GM21619 (cell line): Measurements from ENCODE around the gene PIM2.
A peak's percentile ranks its signal among the peaks of the same experiment; 100 is the strongest.

Experiments used
- ATAC-seq: cut with Tn5 transposase; IDR thresholded peaks from one replicate; pipeline ENCODE4 v1.9.1; 2021; ENCODE audit not compliant: unreplicated experiment

Gene PIM2

GRCh38 chrX:48918643-48919340 is at the start of gene PIM2:
Gene PIM2 (minus strand): TSS chrX:48919024. CDS start chrX:48918834, 190 bp downstream.
- ATAC-seq: peak; percentile 65

DNA sequence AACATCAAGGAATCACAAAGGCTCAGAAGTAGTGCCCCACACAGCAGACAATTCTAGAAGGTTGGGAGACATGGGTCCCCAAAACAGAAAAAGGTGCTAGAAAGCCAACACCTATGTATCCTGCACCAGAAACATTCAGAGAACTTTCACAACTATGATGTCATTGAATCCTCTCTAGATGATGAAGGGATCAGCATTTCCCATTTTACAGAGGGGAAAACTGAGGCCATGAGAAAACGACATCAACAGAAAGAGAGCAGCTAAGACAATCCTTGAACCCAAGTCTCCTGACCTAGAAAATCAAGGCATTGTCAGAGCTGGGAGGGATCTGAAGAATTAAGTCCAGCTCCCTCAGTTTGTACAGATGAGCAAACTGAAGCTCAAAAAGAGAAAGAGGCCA is 49.6 kb upstream of the PIM2 start:
- ATAC-seq: no peak

GRCh38 chrX:48966796-48967579 is 48.2 kb upstream of the PIM2 start:
- ATAC-seq: no peak

GRCh38 chrX:48965959-48966358 is 47.1 kb upstream of the PIM2 start:
- ATAC-seq: no peak

GRCh38 chrX:48961585-48962091 is 42.8 kb upstream of the PIM2 start:
- no peak for ATAC-seq

GRCh38 chrX:48960291-48960690 is 41.5 kb upstream of the PIM2 start:
- ATAC-seq: no peak

DNA sequence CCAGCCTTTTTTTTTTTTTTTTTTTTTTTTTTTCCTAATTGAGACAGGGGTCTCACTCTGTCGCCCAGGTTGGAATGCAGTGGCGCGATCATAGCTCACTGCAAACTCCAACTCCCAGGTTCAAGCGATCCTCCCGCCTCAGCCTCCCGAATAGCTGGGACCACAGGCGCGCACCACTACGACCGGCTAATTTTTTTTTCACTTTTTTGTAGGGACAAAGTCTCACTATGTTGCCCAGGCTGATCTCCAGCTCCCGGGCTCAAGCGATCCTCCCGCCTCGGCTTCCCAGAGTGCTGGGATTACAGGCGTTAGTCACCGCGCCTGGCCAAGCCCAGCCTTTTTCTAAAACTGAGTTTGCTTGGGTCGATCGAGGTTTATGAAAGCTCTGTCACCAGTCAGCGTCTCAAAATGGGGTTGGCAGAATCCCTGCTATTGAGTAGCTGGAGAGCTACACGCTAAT is 39.8 kb upstream of the PIM2 start:
- no peak for ATAC-seq

- ATAC-seq: peak; percentile 78
These were observed 39.2 kb upstream of the PIM2 start for GRCh38 chrX:48957827-48958634.

DNA sequence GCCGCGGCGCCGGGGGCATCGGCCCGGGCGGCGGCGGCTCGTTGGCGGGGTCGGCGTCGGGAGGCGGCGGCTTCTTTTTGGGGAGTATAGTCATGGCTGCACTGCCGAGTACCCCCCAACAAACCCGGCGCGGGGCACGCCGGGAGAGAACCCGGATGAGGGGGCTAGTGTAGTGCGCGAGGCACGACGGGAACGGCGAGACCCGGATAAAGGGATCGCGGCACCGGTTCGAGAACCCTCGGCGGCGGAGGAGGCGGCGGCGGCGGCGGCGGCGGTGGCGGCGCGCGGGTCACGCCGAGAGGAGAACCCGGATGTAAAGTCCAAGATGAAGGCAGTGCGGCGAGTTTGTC is 38.6 kb upstream of the PIM2 start, which contains the start of gene OTUD5:
Gene OTUD5 (minus strand): TSS at position 131 of the 350 bp plus-strand sequence. CDS start 37 bp downstream, at position 94.
- ATAC-seq: peak; percentile 42

DNA sequence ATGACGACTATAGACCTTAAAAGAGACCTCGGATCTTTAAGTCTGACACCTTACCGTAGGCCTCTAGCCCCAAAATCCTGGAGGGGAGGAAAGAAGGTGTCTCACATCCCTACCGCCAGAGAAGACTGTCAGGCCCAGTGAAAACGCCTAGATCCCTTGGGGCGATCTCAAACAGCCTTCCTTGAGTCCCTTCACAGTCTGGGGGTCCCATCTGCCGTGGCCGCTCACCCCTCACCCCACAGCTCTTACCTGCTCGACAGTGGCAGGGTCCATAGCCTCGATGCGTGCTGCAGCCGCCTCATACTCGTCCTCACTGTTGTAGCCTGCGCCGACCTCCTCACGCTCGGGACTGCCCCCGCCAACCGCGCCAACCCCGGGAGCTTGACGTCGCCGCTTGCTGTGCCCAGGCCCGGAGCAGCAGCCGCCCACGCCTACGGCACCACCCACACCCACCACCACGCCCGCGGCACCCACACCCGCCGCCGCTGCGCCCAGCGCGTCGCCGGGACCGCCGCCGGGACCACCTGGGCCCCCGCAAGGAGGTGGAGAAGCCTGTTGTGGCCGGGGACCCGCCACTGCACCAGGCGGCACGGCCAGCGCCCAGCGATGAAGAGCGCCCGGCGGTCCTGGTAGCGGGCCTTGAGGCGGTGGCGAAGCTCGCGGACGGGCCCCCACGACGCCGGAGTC is 38.0 kb upstream of the PIM2 start:
- no peak for ATAC-seq

DNA sequence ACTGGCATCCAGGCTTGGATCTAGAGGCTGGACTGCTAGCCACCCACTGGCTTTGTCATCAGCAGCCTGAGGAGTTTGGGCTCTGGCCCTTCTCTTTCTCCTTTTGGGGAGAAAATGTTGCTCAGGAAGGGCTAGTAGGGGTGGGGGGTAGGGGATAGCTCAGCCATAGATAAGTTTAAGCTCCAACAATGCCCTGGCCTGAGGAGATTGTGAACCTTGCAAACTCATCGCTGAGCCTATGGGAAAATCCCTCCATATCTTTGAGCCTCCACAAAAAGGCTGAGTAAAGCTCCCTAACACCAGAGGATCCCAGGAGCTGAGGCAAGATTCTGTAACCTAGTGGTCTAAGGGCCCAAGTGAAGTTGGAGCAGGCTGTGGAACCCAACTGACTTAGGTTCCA is 29.8 kb upstream of the PIM2 start:
- no peak for ATAC-seq

- ATAC-seq: peak; percentile 50
These were observed 26.9 kb upstream of the PIM2 start for GRCh38 chrX:48945517-48946348.

- ATAC-seq: no peak
These were observed 24.1 kb upstream of the PIM2 start for GRCh38 chrX:48942895-48943294.

GRCh38 chrX:48940404-48940955 is 21.7 kb upstream of the PIM2 start:
- ATAC-seq: no peak

GRCh38 chrX:48939524-48940228 is 20.9 kb upstream of the PIM2 start:
- no peak for ATAC-seq

GRCh38 chrX:48938721-48939425 is 20.0 kb upstream of the PIM2 start:
- peak; percentile 45 for ATAC-seq

DNA sequence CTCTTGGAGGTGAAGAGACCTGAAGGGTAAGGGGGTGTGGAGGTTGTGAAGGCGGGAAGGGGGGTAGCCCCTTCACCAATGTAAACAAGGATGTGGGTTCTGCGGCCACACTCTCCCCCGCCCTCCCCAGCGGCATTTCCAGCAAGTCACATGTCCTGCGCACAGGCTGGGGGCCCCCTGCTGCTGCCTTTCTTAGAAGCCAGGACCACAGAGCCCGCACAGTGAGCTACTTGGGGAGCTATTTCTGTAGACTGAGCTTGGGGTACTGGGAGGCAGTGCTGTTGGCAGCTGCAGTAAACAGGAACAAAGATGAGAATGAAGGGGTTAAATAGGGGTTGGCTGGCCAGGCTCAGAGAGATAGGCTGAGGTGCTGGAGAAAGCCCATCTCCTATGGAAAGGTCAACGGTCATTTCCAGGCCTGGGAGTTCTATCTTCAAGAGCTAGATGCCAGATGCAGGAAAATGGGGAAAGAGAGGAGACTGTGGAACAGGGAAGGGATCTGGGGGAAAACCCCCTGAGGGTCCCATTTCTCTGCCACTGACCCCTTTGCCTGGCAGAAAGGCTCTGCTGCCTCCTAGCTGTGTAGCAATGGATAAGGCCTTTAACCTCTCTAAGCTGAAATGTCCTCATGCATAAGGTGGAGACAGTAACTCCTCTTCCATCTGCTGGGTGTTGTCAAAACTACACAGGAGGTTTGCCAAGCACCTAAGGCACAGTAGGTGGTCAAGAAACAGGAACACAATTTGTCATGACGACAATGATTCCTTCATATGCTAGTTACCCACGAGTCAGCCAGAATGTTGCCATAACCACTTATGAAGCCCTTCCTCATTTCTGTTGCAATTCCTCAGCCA is 18.5 kb upstream of the PIM2 start:
- peak; percentile 54 for ATAC-seq
